Osteoblast (primary cell): Measurements from ENCODE around the gene PROB1. TPM values are rescaled to one million over a fixed set of nuclear protein-coding genes. Genes with fewer than 3 reads are reported as not detected.

Experiments used
- DNase-seq: peaks from one replicate; pipeline ENCODE4 v3.0.0; 2011; ENCODE audit warnings: low spot score, mixed read lengths; ENCODE audit not compliant: insufficient read length; ENCODE audit errors: missing footprints
- H2AFZ ChIP-seq: 2 replicates; pipeline ENCODE4 v1.6.0; 2011; ENCODE audit warnings: mild to moderate bottlenecking, low read length
- H3K27ac ChIP-seq: 2 replicates; pipeline ENCODE4 v1.5.1; 2011; ENCODE audit warnings: mild to moderate bottlenecking, low read depth, low read length, moderate library complexity
- H3K27me3 ChIP-seq: 2 replicates; pipeline ENCODE4 v1.6.0; 2012; ENCODE audit warnings: mild to moderate bottlenecking, control low read depth, inconsistent platforms, low read length, moderate library complexity; ENCODE audit not compliant: insufficient read depth
- H3K36me3 ChIP-seq: 2 replicates; pipeline ENCODE4 v1.5.1; 2011; ENCODE audit warnings: mild to moderate bottlenecking, low read length, control low read depth, moderate library complexity; ENCODE audit not compliant: insufficient read depth
- H3K4me1 ChIP-seq: 2 replicates; pipeline ENCODE4 v1.5.1; 2011; ENCODE audit warnings: mild to moderate bottlenecking, low read length, control low read depth, moderate library complexity; ENCODE audit not compliant: insufficient read depth
- H3K4me2 ChIP-seq: 2 replicates; pipeline ENCODE4 v1.6.0; 2011; ENCODE audit warnings: mild to moderate bottlenecking, low read length; ENCODE audit not compliant: insufficient read depth
- H3K4me3 ChIP-seq: fragments of 200-600 bp; sonication (generic); 3 replicates; pipeline ENCODE4 v1.5.1; 2012; ENCODE audit warnings: mild to moderate bottlenecking, low read length, inconsistent platforms; ENCODE audit not compliant: insufficient read depth
- H3K79me2 ChIP-seq: 2 replicates; pipeline ENCODE4 v1.6.0; 2012; ENCODE audit warnings: mild to moderate bottlenecking, low read length, control low read depth, inconsistent platforms; ENCODE audit not compliant: insufficient read depth
- H3K9me3 ChIP-seq: 2 replicates; pipeline ENCODE4 v1.5.1; 2011; ENCODE audit warnings: low read depth, low read length, control low read depth
- H4K20me1 ChIP-seq: 2 replicates; pipeline ENCODE4 v1.6.0; 2012; ENCODE audit warnings: mild to moderate bottlenecking, low read length, control low read depth; ENCODE audit not compliant: insufficient read depth
- CTCF ChIP-seq: IDR thresholded peaks from 2 replicates; pipeline ENCODE4 v1.5.1; 2011; ENCODE audit warnings: mild to moderate bottlenecking, low read depth, low read length, moderate library complexity; ENCODE audit errors: extremely low read depth
- total RNA-seq: library from RNA; depleted of rRNA; stranded (reverse); fragments of >200 nt; gene quantifications from 2 replicates; pipeline ENCODE4 v1.2.3, GENCODE V29; 2012

Gene PROB1
- total RNA-seq, 1 donor: 1.1 TPM

DNA sequence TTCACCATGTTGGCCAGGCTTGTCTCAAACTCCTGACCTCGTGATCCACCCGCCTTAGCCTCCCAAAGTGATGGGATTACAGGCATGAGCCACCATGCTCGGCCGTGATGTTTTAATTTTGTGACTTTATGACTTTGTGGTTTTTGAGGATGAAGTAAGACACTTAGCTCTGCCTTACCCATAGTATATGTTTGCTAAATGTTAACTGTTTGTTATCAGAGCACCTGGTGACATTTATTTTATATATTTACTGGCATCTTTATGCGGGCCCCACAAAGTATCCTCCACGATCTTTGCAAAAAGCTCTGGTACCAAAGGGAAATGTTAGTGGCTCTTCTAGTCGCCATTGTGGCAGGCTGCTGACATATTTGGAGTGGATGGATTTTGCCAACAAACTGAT, 18.5 kb downstream of the PROB1 start:
- Histone ChIP-seq H3K4me2 (no peak overlapping the region), H3K27me3 (no peaks in the 10 kb centered on the region), H3K9me3 (no peaks in the 10 kb centered on the region), H4K20me1 (peaks cover 5% of the 10 kb centered on the region), H3K4me3 (no peak overlapping the region), H3K79me2 (no peaks in the 10 kb centered on the region), H3K4me1 (peaks cover 22% of the 10 kb centered on the region), H3K27ac (no peak overlapping the region), H2AFZ (no peak overlapping the region), H3K36me3 (peaks cover 1% of the 10 kb centered on the region)
- TF ChIP-seq CTCF: no peak
- DNase-seq: peak; percentile 46

DNA sequence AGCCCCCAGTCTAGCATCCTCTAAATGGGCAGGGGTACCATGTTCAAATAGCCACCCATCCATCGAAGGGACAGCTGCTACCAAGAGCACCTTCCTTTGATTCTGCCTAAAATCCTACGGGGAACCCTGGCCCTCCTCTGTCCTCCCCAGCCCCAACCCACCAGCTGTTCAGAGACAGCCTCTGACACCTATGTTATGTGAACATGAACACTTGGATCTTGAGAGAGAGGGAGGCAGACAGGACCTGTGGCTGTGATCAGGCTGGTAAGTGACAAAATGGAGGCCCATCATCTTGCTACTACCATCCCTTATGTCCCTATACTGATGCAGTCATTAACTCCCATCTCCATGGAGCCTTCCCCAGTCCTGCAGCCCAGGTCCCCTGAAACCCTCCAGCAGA, 20.0 kb downstream of the PROB1 start:
- H4K20me1 ChIP-seq: peaks cover 5% of the 10 kb centered on the region
- no peak overlapping the region for H3K27ac ChIP-seq
- peaks cover 1% of the 10 kb centered on the region for H3K79me2 ChIP-seq
- H3K27me3 ChIP-seq: no peaks in the 10 kb centered on the region
- no peak overlapping the region for H3K4me2 ChIP-seq
- H3K4me3 ChIP-seq: no peak overlapping the region
- no peak overlapping the region for H2AFZ ChIP-seq
- no peak for DNase-seq
- TF ChIP-seq CTCF: no peak
- H3K4me1 ChIP-seq: peaks cover 24% of the 10 kb centered on the region
- peaks cover 8% of the 10 kb centered on the region for H3K36me3 ChIP-seq
- H3K9me3 ChIP-seq: no peaks in the 10 kb centered on the region

DNA sequence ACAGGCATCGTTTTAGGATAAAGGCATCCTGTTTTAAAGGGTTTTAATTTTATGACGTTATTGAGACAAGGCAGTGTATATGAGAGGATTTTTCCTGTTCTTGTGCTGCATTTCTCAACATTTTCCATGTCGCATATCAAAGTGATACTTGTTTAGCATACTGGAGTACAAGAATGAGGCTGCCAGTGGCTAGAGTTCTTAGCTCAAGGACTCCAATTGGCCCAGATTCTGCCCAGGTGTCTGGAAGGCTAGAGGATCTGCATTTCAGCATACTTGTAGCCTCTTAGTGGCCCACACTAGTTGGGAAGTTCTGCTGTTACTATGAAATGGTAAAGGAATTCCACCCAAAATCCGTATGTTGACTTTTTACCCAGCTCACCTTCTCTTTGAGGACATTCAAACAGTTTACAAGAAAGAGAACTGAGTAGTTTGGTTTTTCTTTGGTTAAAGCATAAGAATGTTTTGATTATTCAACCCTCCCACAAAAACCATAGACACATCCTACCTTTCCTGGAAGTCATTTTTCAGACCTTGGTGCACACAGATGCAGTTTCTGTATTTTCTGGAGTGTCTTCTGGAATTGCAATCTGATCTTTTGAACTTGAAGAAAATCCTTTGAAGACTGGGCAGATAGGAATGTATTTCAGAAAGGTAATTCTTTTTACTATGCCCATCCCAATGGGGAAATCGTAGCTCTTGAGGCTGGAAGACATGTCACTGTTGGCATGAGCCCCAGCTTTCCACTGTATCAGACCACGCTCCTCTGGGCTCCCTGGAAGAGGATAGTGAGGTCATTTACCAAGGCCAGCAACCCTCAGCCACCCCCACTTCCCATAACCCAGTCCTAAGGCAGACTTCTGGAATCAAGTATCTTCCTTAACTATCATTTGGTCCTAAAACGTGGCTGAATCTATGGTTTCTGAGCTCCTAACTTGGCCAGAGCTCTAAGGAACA, 23.1 kb downstream of the PROB1 start:
- Histone ChIP-seq H3K79me2 (peaks cover 5% of the 10 kb centered on the region), H3K27ac (peak overlapping the region; percentile 50), H3K36me3 (peaks cover 22% of the 10 kb centered on the region), H3K9me3 (no peaks in the 10 kb centered on the region), H3K4me2 (no peak overlapping the region), H3K4me3 (no peak overlapping the region), H2AFZ (no peak overlapping the region), H3K27me3 (no peaks in the 10 kb centered on the region), H4K20me1 (peaks cover 5% of the 10 kb centered on the region), H3K4me1 (peaks cover 41% of the 10 kb centered on the region)
- DNase-seq: peak; percentile 81
- TF ChIP-seq CTCF: no peak

GRCh38 chr5:139369181-139369580, 25.7 kb downstream of the PROB1 start:
- Histone ChIP-seq H4K20me1 (peaks cover 5% of the 10 kb centered on the region), H3K27ac (peak overlapping the region; percentile 64), H3K79me2 (peaks cover 10% of the 10 kb centered on the region), H3K36me3 (peaks cover 41% of the 10 kb centered on the region), H2AFZ (no peak overlapping the region), H3K4me3 (no peak overlapping the region), H3K9me3 (no peaks in the 10 kb centered on the region), H3K27me3 (no peaks in the 10 kb centered on the region), H3K4me2 (peak overlapping the region; percentile 18), H3K4me1 (peaks cover 41% of the 10 kb centered on the region)
- DNase-seq: peak; percentile 72
- TF ChIP-seq CTCF: no peak
